Left ventricle myocardium inferior (tissue), 1 donor: ENCODE measurements around the gene ZNF599. TPM values are rescaled to one million over a fixed set of nuclear protein-coding genes. Genes with fewer than 3 reads are reported as not detected.

Source experiments
- DNase-seq: peaks from one replicate; pipeline ENCODE4 v3.0.0-alpha.2; 2020
- H3K27ac ChIP-seq: fragments of 200-600 bp; replicated peaks from 2 replicates; pipeline ENCODE4 v1.8.0; 2021
- H3K27me3 ChIP-seq: fragments of 200-600 bp; 2 replicates; pipeline ENCODE4 v1.8.0; 2021; ENCODE audit warnings: low read depth
- H3K36me3 ChIP-seq: fragments of 200-600 bp; 2 replicates; pipeline ENCODE4 v1.8.0; 2021
- H3K4me1 ChIP-seq: fragments of 200-600 bp; 2 replicates; pipeline ENCODE4 v1.8.0; 2021
- H3K4me3 ChIP-seq: fragments of 200-600 bp; 2 replicates; pipeline ENCODE4 v1.8.0; 2021; ENCODE audit warnings: mild to moderate bottlenecking, moderate library complexity
- H3K9me3 ChIP-seq: fragments of 200-600 bp; replicated peaks from 2 replicates; pipeline ENCODE4 v1.8.0; 2021
- CTCF ChIP-seq: fragments of 200-600 bp; IDR thresholded peaks from 2 replicates; pipeline ENCODE4 v1.8.0; 2021; ENCODE audit warnings: antibody characterized with exemption, mild to moderate bottlenecking, borderline replicate concordance
- intact Hi-C: fragments of 100-400 bp; cut with micrococcal nuclease; formaldehyde crosslinking; loops from one replicate; pipeline ENCODE4 v1.11.0; 2022
- total RNA-seq: library from RNA; stranded (reverse); fragmentation: NEBNext Ultra II Directional; extraction: Animal tissue kit (Norgen Biotek cat#: 25700); gene quantifications from one replicate; pipeline ENCODE4 v1.2.1, GENCODE V29; 2021
- donor health status: DM: no; HTN: yes; CAD: no; lungs with severe emphysema.

The ZNF599 gene
- total RNA-seq, 1 donor from 2014 or later = 4.4 TPM

- no peak overlapping the region for H3K4me3 ChIP-seq
- intact Hi-C loops = loop anchor here (2.0 kb wide), 1 partner anchor 72 kb away; no protein-coding TSS in a partner anchor
- no peaks in the 10 kb centered on the region for H3K4me1 ChIP-seq
- H3K27me3 ChIP-seq = no peaks in the 10 kb centered on the region
- no peak overlapping the region for H3K27ac ChIP-seq
- H3K36me3 ChIP-seq = no peaks in the 10 kb centered on the region
- no peak for DNase-seq
- TF ChIP-seq CTCF = no peak
- peaks cover 6% of the 10 kb centered on the region for H3K9me3 ChIP-seq
Observed at GRCh38 chr19:34713262-34713637, 59.8 kb downstream of the ZNF599 start.

- peaks cover 8% of the 10 kb centered on the region for H3K9me3 ChIP-seq
- H3K27ac ChIP-seq = no peak overlapping the region
- no peak overlapping the region for H3K4me3 ChIP-seq
- H3K36me3 ChIP-seq = no peaks in the 10 kb centered on the region
- DNase-seq = no peak
- no peaks in the 10 kb centered on the region for H3K27me3 ChIP-seq
- H3K4me1 ChIP-seq = no peaks in the 10 kb centered on the region
- peak; percentile 85 for TF ChIP-seq CTCF
- intact Hi-C loops = loop anchor here (2.0 kb wide), 1 partner anchor 72 kb away; no protein-coding TSS in a partner anchor
Observed at GRCh38 chr19:34712395-34713261, 60.4 kb downstream of the ZNF599 start.

- Histone ChIP-seq H3K27ac (no peak overlapping the region), H3K4me1 (no peaks in the 10 kb centered on the region), H3K36me3 (no peaks in the 10 kb centered on the region), H3K4me3 (no peak overlapping the region), H3K27me3 (peaks cover under 1% of the 10 kb centered on the region), H3K9me3 (peaks cover 15% of the 10 kb centered on the region)
- no peak for TF ChIP-seq CTCF
- no peak for DNase-seq
- intact Hi-C loops = loop anchor here (2.0 kb wide), 1 partner anchor 71 kb away; no protein-coding TSS in a partner anchor
Observed at GRCh38 chr19:34711890-34712289, 61.1 kb downstream of the ZNF599 start.

Other genes starting within 250 kb of the ZNF599 start
- not detected for gene SCGB2B2, start 96.1 kb downstream of the ZNF599 start, total RNA-seq
- 45.6 TPM for gene ZNF302, start 95.5 kb downstream of the ZNF599 start, total RNA-seq
- gene ZNF181, start 39.0 kb downstream of the ZNF599 start, total RNA-seq = 23.3 TPM
- 2.5 TPM for gene ZNF30, start 153.7 kb upstream of the ZNF599 start, total RNA-seq
- 3.2 TPM for gene ZNF792, start 191.0 kb upstream of the ZNF599 start, total RNA-seq
- 26.2 TPM for gene GRAMD1A, start 227.1 kb upstream of the ZNF599 start, total RNA-seq